ENCODE measurements around the gene RPS6KA3.

GRCh38 chrX:20177093-20177492, 89.6 kb downstream of the RPS6KA3 start:
- no peak for TF ChIP-seq CTCF (IDR thresholded peaks at IDR 0.05)
- no peak for TF ChIP-seq POLR2A (IDR thresholded peaks at IDR 0.05)

Measured in thyroid gland (tissue), 4 donors.